Neutrophil (primary cell): Measurements from ENCODE around the gene C10orf88.
A peak's percentile ranks its signal among the peaks of the same experiment; 100 is the strongest.

Experiments used
- H3K27ac ChIP-seq: fragments of 200-600 bp; sonication (generic); 2 replicates; pipeline ENCODE4 v1.5.1; 2016; ENCODE audit warnings: mild to moderate bottlenecking, moderate library complexity
- H3K27me3 ChIP-seq: fragments of 200-600 bp; sonication (generic); 2 replicates; pipeline ENCODE4 v1.6.0; 2016; ENCODE audit warnings: mild to moderate bottlenecking
- H3K36me3 ChIP-seq: fragments of 200-600 bp; sonication (generic); 2 replicates; pipeline ENCODE4 v1.5.1; 2017
- H3K4me1 ChIP-seq, 2 experiments: fragments of 200-600 bp in 1 of 2; sonication (generic) in 1 of 2; 1 replicate in 1 of 2; 2 replicates in 1 of 2; pipeline versions ENCODE4 v1.5.1 to v1.6.1; 2013 to 2016; ENCODE audit warnings: low read depth in 1 of 2, low read length in 1 of 2, mild to moderate bottlenecking in 1 of 2, moderate library complexity in 1 of 2; ENCODE audit not compliant: control insufficient read depth in 1 of 2, insufficient read depth in 1 of 2
- H3K4me3 ChIP-seq, 2 experiments: fragments of 200-600 bp in 1 of 2; sonication (generic) in 1 of 2; 1 replicate in 1 of 2; 2 replicates in 1 of 2; pipeline ENCODE4 v1.5.1; 2013 to 2016; ENCODE audit warnings: low read depth in 1 of 2, low read length in 1 of 2, mild to moderate bottlenecking in 1 of 2, moderate library complexity in 1 of 2
- H3K9me3 ChIP-seq: fragments of 200-600 bp; sonication (generic); 2 replicates; pipeline ENCODE4 v1.5.1; 2016
- TF ChIP-seq, protein P1 (sequence below): fragments of 200-600 bp; sonication (generic); IDR thresholded peaks from 2 replicates; pipeline ENCODE4 v1.5.1; 2016; ENCODE audit warnings: antibody characterized with exemption

C10orf88 gene

DNA sequence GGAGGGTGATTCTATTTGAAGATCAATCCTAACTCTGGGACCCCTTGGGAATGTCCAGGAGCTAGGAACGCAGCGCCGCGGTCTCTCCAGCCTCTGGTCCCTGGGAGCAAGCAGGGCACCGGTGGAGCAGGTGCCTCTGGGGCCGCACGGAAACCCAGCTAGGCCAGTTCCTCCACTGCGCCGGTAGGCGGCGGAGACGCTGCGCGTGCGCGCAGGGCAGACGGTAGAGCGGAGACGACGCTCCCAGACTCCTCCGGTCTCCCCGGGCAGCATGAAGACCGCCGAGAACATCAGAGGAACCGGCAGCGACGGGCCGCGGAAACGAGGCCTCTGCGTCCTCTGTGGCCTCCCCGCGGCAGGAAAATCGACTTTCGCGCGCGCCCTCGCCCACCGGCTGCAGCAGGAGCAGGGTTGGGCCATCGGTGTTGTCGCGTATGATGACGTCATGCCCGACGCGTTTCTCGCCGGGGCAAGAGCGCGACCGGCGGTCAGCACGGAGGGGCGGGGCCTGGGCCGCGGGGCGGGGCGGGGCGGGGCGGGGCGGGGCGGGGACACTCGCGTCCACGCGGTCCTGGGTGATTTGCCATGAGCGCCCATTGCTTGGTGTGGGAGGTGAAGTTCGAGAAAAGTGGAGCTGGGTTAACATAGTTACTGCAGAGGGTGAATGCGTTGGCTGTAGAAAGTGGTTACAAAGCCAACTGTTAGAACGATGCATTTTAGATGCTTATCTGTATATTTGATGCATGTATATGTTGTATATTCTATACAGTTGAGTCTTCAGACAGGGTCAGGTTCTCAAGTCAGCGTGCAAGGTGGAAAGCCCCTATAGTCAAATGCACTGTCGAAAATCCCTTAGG, 26.4 kb upstream of the C10orf88 start, which contains the start of gene PSTK:
Gene PSTK (plus strand): TSS at position 193 of the 857 bp plus-strand sequence. CDS start 79 bp downstream, at position 272.
- TF ChIP-seq, protein P1, sequence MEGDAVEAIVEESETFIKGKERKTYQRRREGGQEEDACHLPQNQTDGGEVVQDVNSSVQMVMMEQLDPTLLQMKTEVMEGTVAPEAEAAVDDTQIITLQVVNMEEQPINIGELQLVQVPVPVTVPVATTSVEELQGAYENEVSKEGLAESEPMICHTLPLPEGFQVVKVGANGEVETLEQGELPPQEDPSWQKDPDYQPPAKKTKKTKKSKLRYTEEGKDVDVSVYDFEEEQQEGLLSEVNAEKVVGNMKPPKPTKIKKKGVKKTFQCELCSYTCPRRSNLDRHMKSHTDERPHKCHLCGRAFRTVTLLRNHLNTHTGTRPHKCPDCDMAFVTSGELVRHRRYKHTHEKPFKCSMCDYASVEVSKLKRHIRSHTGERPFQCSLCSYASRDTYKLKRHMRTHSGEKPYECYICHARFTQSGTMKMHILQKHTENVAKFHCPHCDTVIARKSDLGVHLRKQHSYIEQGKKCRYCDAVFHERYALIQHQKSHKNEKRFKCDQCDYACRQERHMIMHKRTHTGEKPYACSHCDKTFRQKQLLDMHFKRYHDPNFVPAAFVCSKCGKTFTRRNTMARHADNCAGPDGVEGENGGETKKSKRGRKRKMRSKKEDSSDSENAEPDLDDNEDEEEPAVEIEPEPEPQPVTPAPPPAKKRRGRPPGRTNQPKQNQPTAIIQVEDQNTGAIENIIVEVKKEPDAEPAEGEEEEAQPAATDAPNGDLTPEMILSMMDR, result peak; percentile 93
- Histone ChIP-seq H3K27me3 (peaks cover 30% of the 10 kb centered on the region), H3K4me3 (peak within 1 kb of the TSS; percentile 78 to 94), H3K27ac (peak within 1 kb of the TSS; percentile 94), H3K9me3 (no peaks in the 10 kb centered on the region), H3K4me1 (peaks cover 13 to 16% of the 10 kb centered on the region in 2 experiments), H3K36me3 (no peaks in the 10 kb centered on the region)

DNA sequence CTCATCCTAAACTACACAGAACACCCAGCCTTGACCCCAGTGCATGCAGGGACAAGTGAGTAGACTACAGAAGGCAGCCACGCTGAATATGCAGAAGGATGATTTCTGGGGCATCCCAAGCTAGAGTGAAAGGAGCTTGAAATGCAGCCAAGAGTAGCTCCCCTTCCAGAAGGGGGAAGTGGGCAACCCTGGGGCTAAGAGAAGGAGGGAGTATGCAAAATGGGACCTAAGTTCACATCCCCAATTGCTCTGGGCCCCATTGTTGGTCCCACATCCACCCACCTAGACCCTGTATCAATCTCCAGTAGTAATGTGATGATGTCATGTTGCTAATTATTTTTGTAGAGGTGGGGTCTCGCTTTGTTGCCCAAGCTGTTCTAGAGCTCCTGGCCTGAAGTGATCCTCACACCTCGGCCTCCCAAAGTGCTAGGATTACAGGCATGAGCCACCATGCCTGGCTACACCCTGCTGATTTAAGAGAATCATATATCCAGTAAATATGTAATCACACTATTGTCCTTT, 20.6 kb upstream of the C10orf88 start:
- H3K36me3 ChIP-seq, result no peaks in the 10 kb centered on the region
- no peaks in the 10 kb centered on the region for H3K9me3 ChIP-seq
- peaks cover 2 to 3% of the 10 kb centered on the region in 2 experiments for H3K4me1 ChIP-seq
- TF ChIP-seq, protein P1, result no peak
- H3K4me3 ChIP-seq, result no peak overlapping the region
- peaks cover 55% of the 10 kb centered on the region for H3K27me3 ChIP-seq
- no peak overlapping the region for H3K27ac ChIP-seq

DNA sequence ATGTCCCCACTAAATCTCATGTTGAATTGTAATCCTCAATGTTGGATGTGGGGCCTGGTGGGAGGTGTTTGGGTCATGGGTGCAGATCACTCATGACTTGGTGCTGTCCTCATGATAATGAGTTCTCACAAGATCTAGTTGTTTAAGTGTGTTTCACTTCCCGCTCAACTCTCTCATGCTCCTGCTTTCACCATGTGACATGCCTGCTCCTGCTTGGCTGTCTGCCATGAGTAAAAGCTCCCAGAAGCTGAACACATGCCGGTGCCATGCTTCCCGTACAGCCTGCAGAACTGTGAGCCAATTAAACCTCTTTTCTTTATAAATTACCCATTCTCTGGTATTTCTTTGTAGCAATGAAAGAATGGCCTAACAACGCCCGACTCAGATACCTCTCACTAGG, 20.0 kb upstream of the C10orf88 start:
- TF ChIP-seq, protein P1, result no peak
- no peaks in the 10 kb centered on the region for H3K4me1 ChIP-seq
- H3K36me3 ChIP-seq, result no peaks in the 10 kb centered on the region
- H3K27me3 ChIP-seq, result peaks cover 55% of the 10 kb centered on the region
- H3K27ac ChIP-seq, result no peak overlapping the region
- no peaks in the 10 kb centered on the region for H3K9me3 ChIP-seq
- no peak overlapping the region for H3K4me3 ChIP-seq

DNA sequence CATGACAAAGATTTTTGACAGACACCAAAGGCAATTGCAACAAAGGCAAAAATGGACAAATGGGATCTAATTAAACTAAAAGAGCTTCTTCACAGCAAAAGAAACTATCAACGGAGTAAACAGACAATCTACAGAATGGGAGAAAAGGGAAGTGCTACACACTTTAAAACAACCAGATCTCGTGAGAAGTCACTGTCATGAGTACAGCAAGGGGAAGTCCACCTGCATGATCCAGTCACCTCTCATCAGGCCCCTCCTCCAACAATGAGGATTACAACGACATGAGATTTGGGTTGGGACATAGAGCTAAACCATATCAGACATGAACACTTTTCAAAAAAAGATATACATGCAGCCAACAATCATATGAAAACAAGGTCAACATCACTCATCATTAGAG, 14.7 kb upstream of the C10orf88 start:
- H3K27ac ChIP-seq, result no peak overlapping the region
- H3K27me3 ChIP-seq, result peaks cover 18% of the 10 kb centered on the region
- H3K4me1 ChIP-seq, result no peaks in the 10 kb centered on the region
- H3K36me3 ChIP-seq, result no peaks in the 10 kb centered on the region
- TF ChIP-seq, protein P1, result no peak
- H3K4me3 ChIP-seq, result no peak overlapping the region
- H3K9me3 ChIP-seq, result no peaks in the 10 kb centered on the region

DNA sequence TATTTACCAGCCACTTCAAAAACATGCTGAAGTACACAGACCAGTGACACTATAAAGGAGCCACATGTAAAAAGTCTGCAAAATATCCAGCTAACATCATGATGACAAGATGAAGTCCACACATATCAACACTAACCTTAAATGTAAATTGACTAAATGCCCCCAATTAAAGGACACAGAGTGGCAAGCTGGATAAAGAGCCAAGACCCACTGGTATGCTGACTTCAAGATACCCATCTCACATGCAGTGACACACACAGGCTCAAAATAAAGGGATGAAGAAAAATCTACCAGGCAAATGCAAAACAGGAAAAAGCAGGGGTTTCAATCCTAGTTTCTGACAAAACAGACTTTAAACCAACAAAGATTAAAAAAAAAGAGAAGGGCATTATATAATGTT, 12.9 kb upstream of the C10orf88 start:
- H3K4me1 ChIP-seq, result no peaks in the 10 kb centered on the region
- H3K9me3 ChIP-seq, result no peaks in the 10 kb centered on the region
- H3K27ac ChIP-seq, result no peak overlapping the region
- TF ChIP-seq, protein P1, result no peak
- peaks cover 24% of the 10 kb centered on the region for H3K27me3 ChIP-seq
- H3K4me3 ChIP-seq, result no peak overlapping the region
- H3K36me3 ChIP-seq, result no peaks in the 10 kb centered on the region
